SK-N-MC (cell line): ENCODE data around the gene CACNA1F.

Experiments used
- DNase-seq: peaks from one replicate; pipeline ENCODE4 v3.0.0-alpha.2; 2011; ENCODE audit warnings: low read depth, low spot score
- H3K27ac ChIP-seq: fragments of 200-600 bp; sonication (generic); 2 replicates; pipeline ENCODE4 v1.5.1; 2016; ENCODE audit warnings: mixed run types
- H3K36me3 ChIP-seq: fragments of 200-600 bp; sonication (generic); 2 replicates; pipeline ENCODE4 v1.6.1; 2017; ENCODE audit warnings: antibody characterized with exemption, low read length, mixed read lengths; ENCODE audit not compliant: insufficient read depth
- H3K4me3 ChIP-seq: fragments of 200-600 bp; sonication (generic); 2 replicates; pipeline ENCODE4 v1.5.1; 2016
- H3K9ac ChIP-seq: fragments of 200-600 bp; sonication (generic); 2 replicates; pipeline ENCODE4 v1.8.0; 2017; ENCODE audit warnings: mixed run types, mixed read lengths; ENCODE audit not compliant: insufficient read length
- H3K9me3 ChIP-seq: fragments of 200-600 bp; sonication (generic); 2 replicates; pipeline ENCODE4 v1.6.1; 2017; ENCODE audit warnings: low read depth, mild to moderate bottlenecking, antibody characterized with exemption, low read length, moderate library complexity, mixed read lengths
- EZH2 ChIP-seq: fragments of 200-600 bp; sonication (generic); IDR thresholded peaks from one replicate; pipeline ENCODE4 v1.6.1; 2017; ENCODE audit warnings: antibody characterized with exemption
- FOXP2 ChIP-seq: optimal IDR thresholded peaks from 2 replicates; pipeline ENCODE3; 2011; ENCODE audit warnings: mild to moderate bottlenecking, moderate library complexity; ENCODE audit not compliant: insufficient read depth; ENCODE audit errors: extremely low read length, control extremely low read depth
- POLR2AphosphoS5 ChIP-seq: IDR thresholded peaks from 2 replicates; pipeline ENCODE4 v1.6.1; 2012; ENCODE audit warnings: mild to moderate bottlenecking, low read depth, low read length, borderline replicate concordance

The CACNA1F gene

DNA sequence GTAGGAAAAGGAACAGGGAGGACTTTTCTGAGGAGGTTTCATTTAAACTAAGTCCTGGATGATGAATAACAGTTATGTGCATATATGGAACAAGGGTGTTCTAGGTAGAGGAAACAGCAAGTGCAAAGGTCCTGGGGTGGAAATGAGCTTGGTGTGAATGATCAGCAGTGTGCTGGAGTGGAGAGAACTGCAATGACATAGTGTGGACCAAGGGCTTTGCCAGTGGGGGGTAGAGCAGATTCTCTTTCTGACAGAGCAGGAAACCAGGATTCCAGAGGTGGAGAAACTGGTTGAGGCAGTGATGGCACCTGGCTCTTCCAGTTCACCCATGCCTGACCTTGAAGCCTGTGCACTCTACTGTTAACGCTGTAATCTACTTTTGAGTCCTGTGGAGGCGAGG is 38.2 kb upstream of the CACNA1F start:
- H3K36me3 ChIP-seq: no peaks in the 10 kb centered on the region
- H3K27ac ChIP-seq: no peak overlapping the region
- no peaks in the 10 kb centered on the region for H3K9me3 ChIP-seq
- H3K9ac ChIP-seq: no peak overlapping the region
- TF ChIP-seq POLR2AphosphoS5: no peak
- TF ChIP-seq EZH2: no peak
- no peak for TF ChIP-seq FOXP2
- H3K4me3 ChIP-seq: no peak overlapping the region
- DNase-seq: no peak

DNA sequence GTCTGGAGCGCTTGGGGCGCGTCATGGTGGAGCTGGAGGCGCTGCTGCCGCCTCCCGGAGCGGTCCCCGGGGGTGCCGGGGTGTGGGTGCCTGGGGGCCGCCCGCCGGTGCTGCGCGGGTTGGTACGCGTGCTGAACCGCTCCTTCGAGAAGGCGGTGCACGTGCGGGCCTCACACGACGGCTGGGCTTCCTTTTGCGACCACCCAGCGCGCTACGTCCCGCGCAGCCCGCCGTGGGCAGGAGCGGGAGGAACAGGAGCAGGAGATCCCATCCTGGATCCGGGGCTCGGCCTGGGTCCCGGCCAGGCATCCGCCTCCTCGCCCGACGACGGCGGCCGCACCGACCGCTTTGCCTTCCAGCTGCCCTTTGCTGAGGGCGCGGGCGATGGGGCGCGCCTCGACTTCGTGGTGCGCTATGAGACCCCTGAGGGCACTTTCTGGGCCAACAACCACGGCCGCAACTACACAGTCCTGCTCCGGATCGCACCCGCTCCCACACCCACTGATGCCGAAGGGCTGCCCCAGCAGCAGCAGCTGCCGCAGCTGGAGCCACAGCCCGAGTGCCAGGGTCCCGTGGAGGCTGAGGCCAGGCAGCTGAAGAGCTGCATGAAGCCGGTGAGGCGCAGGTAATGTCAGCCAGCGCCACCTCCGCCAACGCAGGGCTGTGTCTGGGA is 37.2 kb upstream of the CACNA1F start:
- H3K36me3 ChIP-seq: no peaks in the 10 kb centered on the region
- TF ChIP-seq POLR2AphosphoS5 (no peak), FOXP2 (no peak), EZH2 (no peak)
- peak overlapping the region; percentile 68; the same call in 1 of the 2 replicates for H3K27ac ChIP-seq

DNA sequence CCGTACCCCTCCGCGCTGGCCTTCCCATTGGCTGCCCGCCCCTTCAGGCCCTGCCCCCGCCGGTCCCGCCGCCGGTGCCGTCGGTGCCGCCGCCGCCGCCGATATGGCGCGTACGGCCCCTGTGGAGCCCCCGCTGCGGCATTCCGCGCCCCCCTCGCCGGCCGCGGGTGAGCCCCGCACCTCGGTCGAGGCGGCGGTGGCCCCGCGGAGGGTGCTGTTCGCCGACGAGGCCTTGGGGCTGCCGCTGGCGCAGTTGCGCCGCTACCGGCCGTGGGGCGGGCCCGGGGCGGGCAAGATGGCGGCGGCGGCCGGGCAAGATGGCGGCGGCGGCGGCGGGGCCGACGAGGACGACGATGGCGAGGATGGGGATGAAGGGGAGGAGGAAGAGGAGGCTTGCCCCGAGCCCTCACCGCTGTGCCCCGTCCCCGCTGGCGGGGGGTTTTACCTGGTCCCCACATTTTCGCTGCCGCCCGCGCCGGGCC is 36.7 kb upstream of the CACNA1F start, which contains the start of gene PPP1R3F:
PPP1R3F (plus strand) TSS at position 27 of the 482 bp plus-strand sequence; CDS start at position 104, 77 bp downstream.
- TF ChIP-seq POLR2AphosphoS5 (no peak), FOXP2 (no peak), EZH2 (no peak)
- H3K36me3 ChIP-seq: no peaks in the 10 kb centered on the region
- DNase-seq: no peak
- H3K27ac ChIP-seq: peak within 1 kb of the TSS; percentile 97
- H3K9ac ChIP-seq: peak within 1 kb of the TSS; percentile 89
- H3K9me3 ChIP-seq: no peaks in the 10 kb centered on the region
- H3K4me3 ChIP-seq: peak within 1 kb of the TSS; percentile 81

More for the DNA sequence above, 37.2 kb upstream of the CACNA1F start:
- no peak for DNase-seq
- peak overlapping the region; percentile 81 for H3K4me3 ChIP-seq
- no peaks in the 10 kb centered on the region for H3K9me3 ChIP-seq
- peak overlapping the region; percentile 82 for H3K9ac ChIP-seq

DNA sequence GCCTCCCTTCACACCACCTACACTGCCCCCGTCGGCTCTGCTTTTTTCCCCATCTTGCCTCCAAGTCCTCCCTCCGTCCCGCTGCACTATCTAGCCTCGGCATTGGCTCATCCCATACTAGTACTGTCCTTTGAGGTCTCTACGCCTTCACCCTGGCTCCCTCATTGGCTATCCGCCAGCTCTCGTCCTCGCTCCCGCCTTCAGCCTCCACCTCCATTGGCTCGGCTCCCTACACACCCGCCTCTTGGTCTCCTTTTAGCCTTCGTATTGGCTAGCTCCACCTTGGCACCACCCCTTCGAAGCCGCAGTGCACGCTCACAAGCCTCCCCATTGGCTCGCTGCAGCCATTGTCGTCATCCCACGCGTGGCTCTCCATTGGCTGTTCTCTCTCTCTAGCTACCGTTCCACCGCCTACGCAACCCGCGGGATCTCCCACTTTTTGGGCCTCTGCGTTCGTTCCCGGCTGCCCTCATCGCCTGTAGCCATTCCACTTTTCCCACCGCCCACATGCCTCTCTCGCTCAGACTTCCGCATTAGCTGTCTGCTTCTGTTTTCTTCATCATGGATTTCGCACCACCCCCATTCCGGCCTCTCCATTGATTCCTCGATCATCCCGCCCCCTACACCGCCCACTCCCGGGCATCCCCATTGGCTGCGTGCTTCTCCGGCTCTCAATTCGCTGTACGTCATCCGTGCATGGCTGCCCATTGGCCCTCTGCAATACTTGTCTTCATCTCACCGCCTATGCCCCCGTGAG is 36.0 kb upstream of the CACNA1F start:
- Histone ChIP-seq H3K9me3 (no peaks in the 10 kb centered on the region), H3K36me3 (no peaks in the 10 kb centered on the region), H3K27ac (peak overlapping the region; percentile 97)

DNA sequence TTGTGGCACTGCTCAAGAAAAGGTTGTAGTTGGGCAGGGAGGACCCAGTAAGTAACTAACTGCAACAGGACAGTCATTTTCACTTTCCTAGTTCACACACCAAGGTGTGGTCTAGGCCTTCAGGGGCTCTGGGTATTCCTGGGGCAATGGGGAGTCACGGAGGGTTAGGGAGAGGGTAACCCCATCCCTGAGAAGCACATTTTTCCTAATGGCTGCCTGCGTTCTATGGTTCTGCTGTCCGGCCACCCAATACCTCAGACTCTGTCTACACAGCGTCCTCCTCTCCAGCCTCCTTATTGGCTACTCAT is 35.5 kb upstream of the CACNA1F start:
- Histone ChIP-seq H3K9ac (peak overlapping the region; percentile 63), H3K4me3 (peak overlapping the region; percentile 69), H3K36me3 (no peaks in the 10 kb centered on the region), H3K9me3 (no peaks in the 10 kb centered on the region), H3K27ac (peak overlapping the region; percentile 10; the same call in 1 of the 2 replicates)
- TF ChIP-seq EZH2 (no peak), POLR2AphosphoS5 (no peak), FOXP2 (no peak)
- no peak for DNase-seq

More for the DNA sequence above, 36.0 kb upstream of the CACNA1F start:
- peak overlapping the region; percentile 81 for H3K4me3 ChIP-seq
- DNase-seq: peak; percentile 89
- TF ChIP-seq EZH2: no peak
- TF ChIP-seq POLR2AphosphoS5: peak; percentile 75
- TF ChIP-seq FOXP2: no peak
- H3K9ac ChIP-seq: peak overlapping the region; percentile 89

DNA sequence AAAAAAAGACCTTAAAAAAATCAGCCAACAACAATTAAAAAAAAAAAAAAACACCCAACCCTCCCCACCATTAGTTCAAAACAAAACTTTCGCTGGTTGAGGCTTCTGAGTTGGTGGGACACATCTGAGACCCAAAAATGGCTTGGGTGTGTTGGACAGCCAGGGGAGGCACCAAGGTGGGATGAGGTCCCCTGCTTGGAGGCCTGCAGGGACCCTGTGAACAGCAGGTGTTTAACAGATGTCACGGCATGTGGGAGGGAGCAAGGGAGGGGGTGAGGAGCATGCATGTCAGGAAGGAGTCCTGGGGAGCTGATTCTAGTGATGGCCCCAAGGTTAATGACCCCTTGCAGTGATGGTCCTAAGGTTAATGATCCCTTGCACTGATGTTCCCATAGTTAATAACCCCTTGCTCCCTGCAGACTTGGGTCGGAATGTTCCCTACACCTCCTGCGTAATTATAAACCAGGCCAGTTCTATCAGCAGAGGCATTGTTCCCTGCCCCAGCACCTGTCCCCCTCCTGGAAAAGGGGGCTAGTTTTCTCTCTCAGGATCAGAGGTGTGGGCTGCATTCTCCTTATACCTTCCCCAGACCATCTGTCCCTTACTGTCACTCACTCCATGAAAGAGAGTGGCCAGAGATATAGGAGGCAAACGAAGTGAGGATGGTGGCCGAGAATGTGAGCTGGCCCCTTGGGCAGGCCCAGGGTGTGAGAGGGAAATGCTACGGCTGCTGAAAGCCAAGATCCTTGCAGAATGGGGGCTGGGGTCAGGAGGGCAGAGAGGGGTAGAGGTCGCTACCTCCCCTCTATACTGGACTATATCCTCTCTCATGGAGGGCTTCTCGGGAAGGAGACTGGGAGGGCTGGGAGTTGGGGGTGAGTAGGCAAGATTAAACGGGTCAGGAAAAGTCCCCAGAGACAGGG is 33.6 kb upstream of the CACNA1F start:
- Histone ChIP-seq H3K27ac (no peak overlapping the region), H3K9ac (no peak overlapping the region), H3K4me3 (no peak overlapping the region), H3K36me3 (no peaks in the 10 kb centered on the region), H3K9me3 (no peaks in the 10 kb centered on the region)
- DNase-seq: no peak
- TF ChIP-seq EZH2: no peak
- TF ChIP-seq FOXP2: no peak
- no peak for TF ChIP-seq POLR2AphosphoS5

DNA sequence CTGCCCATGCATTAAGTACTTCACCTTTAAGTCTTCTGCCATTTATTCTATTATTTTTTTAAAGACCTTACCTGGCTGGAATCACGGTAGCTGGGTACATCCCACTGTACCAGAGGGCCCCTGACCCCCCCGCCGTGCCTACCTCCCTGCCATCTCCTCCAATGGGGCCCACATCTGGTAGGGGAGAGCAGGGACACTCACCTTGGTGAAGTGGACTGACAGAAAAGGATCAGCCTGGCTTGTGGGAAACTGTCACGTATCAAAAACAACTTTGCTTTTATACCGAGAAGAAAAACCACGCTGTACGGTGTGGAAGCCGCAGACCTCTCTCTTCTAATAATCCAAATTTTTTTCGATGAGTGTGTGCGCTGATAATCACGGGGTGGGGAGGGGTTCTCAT is 31.3 kb upstream of the CACNA1F start, which contains the start of gene FOXP3:
FOXP3 (minus strand) TSS at position 251 of the 400 bp plus-strand sequence. CDS start 6,205 bp downstream, outside the sequence.
- Histone ChIP-seq H3K4me3 (no peak within 1 kb of the TSS), H3K9ac (no peak within 1 kb of the TSS), H3K36me3 (no peaks in the 10 kb centered on the region), H3K27ac (no peak within 1 kb of the TSS), H3K9me3 (no peaks in the 10 kb centered on the region)
- no peak for DNase-seq
- no peak for TF ChIP-seq FOXP2

DNA sequence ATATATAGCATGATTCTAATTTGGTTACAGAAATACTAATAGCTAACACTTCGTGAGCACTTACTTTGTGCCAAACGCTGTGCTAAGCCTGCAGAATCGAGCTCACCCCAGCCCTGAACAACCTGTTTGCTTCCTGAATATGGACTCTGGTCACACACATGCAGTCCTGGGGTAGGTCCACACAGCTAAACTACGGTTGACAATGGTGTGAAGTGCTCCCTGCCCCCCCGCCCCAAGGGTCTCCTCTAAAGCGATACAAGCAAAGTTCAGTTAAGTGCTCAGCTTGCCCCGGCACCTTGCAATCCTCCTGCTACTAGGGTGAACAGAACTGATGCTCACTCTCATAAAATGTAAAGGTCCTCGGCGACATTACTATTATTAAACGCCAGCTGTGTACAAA is 30.5 kb upstream of the CACNA1F start:
- TF ChIP-seq POLR2AphosphoS5 (no peak), FOXP2 (no peak), EZH2 (no peak)
- Histone ChIP-seq H3K9me3 (no peaks in the 10 kb centered on the region), H3K27ac (no peak overlapping the region), H3K9ac (no peak overlapping the region), H3K36me3 (no peaks in the 10 kb centered on the region), H3K4me3 (no peak overlapping the region)
- no peak for DNase-seq
